Measurements from ENCODE around the gene WDR81.

WDR81 gene

DNA sequence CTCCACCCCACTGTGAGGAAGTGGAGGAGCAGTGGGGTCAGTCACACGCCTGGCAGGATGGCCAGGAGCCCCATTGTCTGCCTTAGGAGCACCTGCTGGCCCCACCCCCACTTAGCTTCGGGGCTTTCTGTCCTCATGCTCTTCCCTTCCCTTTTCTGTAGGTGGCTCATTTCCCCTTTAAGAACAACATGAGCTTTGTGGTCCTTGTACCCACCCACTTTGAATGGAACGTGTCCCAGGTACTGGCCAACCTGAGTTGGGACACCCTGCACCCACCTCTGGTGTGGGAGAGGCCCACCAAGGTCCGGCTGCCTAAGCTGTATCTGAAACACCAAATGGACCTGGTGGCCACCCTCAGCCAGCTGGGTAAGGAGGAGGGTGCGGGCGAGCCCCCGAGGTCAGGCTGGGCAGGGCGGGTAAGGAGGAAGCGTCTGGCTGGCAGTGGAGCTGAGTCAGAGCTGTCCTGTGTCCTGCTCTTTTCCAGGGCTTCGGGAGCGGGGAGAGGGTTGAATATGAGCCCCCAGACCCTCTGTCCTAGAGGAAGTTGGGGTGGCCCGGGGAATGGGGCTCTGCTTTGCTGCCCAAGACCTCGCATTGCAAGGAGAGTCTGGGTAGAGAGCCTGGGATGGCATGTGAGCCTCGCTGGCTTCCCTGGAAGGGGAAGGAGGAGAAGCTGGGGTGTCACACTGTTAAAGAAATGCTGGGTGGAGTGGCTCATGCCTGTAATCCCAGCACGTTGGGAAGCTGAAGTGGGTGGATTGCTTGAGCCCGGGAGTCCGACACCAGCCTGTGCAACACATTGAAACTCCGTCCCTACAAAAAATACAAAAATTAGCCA, 28.1 kb downstream of the WDR81 start:
- TF ChIP-seq, protein P1, sequence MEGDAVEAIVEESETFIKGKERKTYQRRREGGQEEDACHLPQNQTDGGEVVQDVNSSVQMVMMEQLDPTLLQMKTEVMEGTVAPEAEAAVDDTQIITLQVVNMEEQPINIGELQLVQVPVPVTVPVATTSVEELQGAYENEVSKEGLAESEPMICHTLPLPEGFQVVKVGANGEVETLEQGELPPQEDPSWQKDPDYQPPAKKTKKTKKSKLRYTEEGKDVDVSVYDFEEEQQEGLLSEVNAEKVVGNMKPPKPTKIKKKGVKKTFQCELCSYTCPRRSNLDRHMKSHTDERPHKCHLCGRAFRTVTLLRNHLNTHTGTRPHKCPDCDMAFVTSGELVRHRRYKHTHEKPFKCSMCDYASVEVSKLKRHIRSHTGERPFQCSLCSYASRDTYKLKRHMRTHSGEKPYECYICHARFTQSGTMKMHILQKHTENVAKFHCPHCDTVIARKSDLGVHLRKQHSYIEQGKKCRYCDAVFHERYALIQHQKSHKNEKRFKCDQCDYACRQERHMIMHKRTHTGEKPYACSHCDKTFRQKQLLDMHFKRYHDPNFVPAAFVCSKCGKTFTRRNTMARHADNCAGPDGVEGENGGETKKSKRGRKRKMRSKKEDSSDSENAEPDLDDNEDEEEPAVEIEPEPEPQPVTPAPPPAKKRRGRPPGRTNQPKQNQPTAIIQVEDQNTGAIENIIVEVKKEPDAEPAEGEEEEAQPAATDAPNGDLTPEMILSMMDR (IDR thresholded peaks at IDR 0.05; ENCODE audit: low read length, missing control alignments): no peak
- H3K4me3 ChIP-seq (replicated peaks; ENCODE audit: low read depth, low read length): no peak overlapping the region
- no peak for DNase-seq (ENCODE audit: low read depth)

DNA sequence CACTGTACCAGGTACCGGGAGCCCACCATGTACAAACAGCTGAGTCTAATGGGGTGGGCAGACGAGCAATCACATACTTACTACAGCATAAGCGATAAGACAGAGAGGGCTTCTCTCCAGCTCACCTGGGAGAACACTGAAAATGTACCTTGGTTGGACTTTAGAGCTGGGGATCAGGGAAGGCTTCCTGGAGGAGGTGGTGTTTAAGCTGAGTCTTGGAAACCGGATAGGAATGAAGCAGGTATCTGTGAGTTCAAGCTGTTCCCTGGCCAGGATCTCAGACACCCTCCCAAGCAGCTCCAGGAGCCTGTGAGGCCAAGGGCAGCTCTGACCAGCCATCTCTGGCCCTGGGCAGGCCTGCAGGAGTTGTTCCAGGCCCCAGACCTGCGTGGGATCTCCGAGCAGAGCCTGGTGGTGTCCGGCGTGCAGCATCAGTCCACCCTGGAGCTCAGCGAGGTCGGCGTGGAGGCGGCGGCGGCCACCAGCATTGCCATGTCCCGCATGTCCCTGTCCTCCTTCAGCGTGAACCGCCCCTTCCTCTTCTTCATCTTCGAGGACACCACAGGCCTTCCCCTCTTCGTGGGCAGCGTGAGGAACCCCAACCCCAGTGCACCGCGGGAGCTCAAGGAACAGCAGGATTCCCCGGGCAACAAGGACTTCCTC, 29.4 kb downstream of the WDR81 start:
- DNase-seq (ENCODE audit: low read depth): no peak
- H3K4me3 ChIP-seq (replicated peaks; ENCODE audit: low read depth, low read length): no peak overlapping the region
- TF ChIP-seq, protein P1 (IDR thresholded peaks at IDR 0.05; ENCODE audit: low read length, missing control alignments): no peak

DNA sequence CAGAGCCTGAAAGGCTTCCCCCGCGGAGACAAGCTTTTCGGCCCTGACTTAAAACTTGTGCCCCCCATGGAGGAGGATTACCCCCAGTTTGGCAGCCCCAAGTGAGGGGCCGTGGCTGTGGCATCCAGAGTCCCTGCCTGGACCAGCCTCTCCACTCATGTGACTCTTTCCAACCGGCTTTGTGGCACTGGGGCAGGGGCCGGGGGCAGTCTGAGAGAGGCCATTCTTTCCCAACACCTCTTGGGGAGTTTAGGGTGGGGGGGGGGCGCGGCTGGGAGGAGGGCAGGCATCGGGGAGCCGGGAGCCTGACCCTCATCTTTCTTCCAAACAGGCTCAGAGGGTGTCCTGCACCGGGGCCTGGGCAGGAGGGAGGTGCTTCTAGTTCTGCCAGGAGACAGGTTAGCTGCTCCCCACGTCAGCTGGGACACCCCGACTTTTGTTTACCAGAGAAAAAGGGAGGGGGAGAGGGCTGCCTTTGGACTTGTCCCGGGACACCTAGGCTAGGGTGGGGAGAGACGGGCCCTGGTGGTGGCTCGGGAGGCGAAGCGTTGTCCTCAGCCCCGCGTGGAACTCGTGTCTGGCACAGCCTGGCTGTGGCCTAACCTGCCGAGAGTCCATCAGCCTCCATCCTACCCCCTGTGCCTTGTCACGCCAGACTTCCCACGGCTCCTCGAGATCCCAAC, 30.1 kb downstream of the WDR81 start:
- no peak overlapping the region for H3K4me3 ChIP-seq (replicated peaks; ENCODE audit: low read depth, low read length)

DNA sequence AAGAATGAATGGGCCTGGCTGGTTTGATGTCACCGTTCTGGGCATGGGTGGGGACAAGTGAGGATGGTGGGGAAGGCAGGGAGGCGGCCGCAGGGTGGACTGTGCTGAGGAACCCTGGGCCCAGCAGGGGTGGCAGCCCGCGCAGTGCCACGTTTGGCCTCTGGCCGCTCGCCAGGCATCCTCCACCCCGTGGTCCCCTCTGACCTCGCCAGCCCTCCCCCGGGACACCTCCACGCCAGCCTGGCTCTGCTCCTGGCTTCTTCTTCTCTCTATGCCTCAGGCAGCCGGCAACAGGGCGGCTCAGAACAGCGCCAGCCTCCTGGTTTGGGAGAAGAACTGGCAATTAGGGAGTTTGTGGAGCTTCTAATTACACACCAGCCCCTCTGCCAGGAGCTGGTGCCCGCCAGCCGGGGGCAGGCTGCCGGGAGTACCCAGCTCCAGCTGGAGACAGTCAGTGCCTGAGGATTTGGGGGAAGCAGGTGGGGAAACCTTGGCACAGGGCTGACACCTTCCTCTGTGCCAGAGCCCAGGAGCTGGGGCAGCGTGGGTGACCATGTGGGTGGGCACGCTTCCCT, 30.8 kb downstream of the WDR81 start:
- TF ChIP-seq, protein P1 (IDR thresholded peaks at IDR 0.05; ENCODE audit: low read length, missing control alignments): no peak
- no peak overlapping the region for H3K4me3 ChIP-seq (replicated peaks; ENCODE audit: low read depth, low read length)
- no peak for DNase-seq (ENCODE audit: low read depth)

More for the DNA sequence above, 30.1 kb downstream of the WDR81 start:
- no peak for DNase-seq (ENCODE audit: low read depth)
- TF ChIP-seq, protein P1 (IDR thresholded peaks at IDR 0.05; ENCODE audit: low read length, missing control alignments): no peak

DNA sequence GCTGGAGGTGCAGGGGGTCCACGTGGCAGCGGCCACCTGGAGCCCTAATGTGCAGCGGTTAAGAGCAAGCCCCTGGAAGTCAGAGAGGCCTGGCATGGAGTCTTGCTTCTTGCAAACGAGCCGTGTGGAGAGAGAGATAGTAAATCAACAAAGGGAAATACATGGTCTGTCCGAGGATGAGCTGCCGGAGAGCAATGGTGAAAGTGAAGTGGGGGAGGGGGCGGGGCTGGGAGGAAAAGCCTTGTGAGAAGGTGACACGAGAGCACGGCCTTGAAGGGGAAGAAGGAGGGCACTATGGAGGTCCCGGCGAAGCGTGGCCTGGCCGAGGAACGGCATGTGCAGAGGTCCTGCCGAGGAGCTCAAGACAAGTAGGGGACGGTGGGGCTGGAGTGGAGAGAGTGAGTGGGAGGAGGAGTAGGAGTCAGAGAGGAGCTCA, 31.3 kb downstream of the WDR81 start:
- no peak overlapping the region for H3K4me3 ChIP-seq (replicated peaks; ENCODE audit: low read depth, low read length)
- DNase-seq (ENCODE audit: low read depth): no peak
- TF ChIP-seq, protein P1 (IDR thresholded peaks at IDR 0.05; ENCODE audit: low read length, missing control alignments): no peak

DNA sequence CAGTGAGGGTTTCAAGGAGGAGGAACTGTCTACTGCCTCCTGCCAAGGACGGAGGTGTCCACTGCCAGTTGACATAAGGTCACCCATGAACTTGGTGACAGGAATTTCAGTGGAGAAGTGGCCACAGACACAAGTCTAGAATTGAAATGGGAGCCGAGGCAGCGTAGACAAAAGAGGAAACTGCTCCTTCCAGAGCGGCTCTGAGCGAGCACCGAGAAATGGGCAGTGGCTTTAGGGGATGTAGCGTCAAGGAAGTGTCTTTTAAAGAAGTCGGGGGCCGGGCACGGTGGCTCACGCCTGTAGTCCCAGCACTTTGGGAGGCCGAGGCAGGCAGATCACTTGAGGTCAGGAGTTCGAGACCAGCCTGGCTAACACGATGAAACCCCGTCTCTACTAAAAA, 34.3 kb downstream of the WDR81 start:
- no peak overlapping the region for H3K4me3 ChIP-seq (replicated peaks; ENCODE audit: low read depth, low read length)
- TF ChIP-seq, protein P1 (IDR thresholded peaks at IDR 0.05; ENCODE audit: low read length, missing control alignments): no peak
- DNase-seq (ENCODE audit: low read depth): no peak
